Peyer's patch (tissue), 4 donors: ENCODE results near the gene LONRF3.

Experiments
- POLR2A ChIP-seq, 2 donors: fragments of 450-650 bp; IDR thresholded peaks; one replicate each; pipeline ENCODE4 v1.5.1; 2017; ENCODE audit warnings: antibody characterized with exemption in 2 of 2, mild to moderate bottlenecking in 2 of 2, moderate library complexity in 2 of 2
- TF ChIP-seq, protein P1 (sequence below), 6 experiments: fragments of 450-650 bp in 4 of 6; fragments of 200-600 bp in 2 of 6; sonication (generic) in 1 of 6; IDR thresholded peaks; one replicate each; pipeline ENCODE4 v1.5.1; 2017 to 2019; ENCODE audit warnings: antibody characterized with exemption in 6 of 6, mild to moderate bottlenecking in 3 of 6, moderate library complexity in 1 of 6

DNA sequence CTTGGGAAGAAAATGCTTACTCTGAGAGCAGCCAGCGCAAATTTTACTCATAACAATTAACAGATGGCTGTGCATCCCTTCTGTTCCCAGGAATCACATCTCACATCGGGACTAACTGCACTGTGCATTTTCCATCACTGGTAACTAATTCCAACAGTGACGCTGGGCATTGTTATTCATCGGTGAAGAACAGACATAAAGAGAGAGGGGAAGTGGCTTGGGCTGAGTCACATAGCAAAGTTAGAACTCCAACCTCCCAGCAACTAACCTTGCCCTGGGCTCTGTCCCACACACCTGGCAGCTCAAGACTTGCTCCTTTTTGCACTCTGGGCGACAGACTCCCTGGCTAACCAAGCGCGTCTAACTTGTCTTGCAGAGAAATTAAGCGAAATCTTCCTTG, 6.4 kb upstream of the LONRF3 start:
- TF ChIP-seq, protein P1, sequence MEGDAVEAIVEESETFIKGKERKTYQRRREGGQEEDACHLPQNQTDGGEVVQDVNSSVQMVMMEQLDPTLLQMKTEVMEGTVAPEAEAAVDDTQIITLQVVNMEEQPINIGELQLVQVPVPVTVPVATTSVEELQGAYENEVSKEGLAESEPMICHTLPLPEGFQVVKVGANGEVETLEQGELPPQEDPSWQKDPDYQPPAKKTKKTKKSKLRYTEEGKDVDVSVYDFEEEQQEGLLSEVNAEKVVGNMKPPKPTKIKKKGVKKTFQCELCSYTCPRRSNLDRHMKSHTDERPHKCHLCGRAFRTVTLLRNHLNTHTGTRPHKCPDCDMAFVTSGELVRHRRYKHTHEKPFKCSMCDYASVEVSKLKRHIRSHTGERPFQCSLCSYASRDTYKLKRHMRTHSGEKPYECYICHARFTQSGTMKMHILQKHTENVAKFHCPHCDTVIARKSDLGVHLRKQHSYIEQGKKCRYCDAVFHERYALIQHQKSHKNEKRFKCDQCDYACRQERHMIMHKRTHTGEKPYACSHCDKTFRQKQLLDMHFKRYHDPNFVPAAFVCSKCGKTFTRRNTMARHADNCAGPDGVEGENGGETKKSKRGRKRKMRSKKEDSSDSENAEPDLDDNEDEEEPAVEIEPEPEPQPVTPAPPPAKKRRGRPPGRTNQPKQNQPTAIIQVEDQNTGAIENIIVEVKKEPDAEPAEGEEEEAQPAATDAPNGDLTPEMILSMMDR (IDR thresholded peaks at IDR 0.05), result no peak
- no peak for TF ChIP-seq POLR2A (IDR thresholded peaks at IDR 0.05)
